Measurements from ENCODE around the gene EPB41. TPM values are rescaled to one million over a fixed set of nuclear protein-coding genes. Genes with fewer than 3 reads are reported as not detected.
A peak's percentile ranks its signal among the peaks of the same experiment; 100 is the strongest.

Gene EPB41
- polyA plus RNA-seq, 2 donors: 10.2 to 12.0 TPM

GRCh38 chr1:28882009-28882628 is 32.2 kb upstream of the EPB41 start:
- Histone ChIP-seq H3K9me3 (ENCODE audit: control insufficient read depth in 2 of 2, insufficient read depth in 1 of 2, low read depth in 1 of 2, low read length in 1 of 2) (no peaks in the 10 kb centered on the region), H3K4me3 (ENCODE audit: low read depth in 1 of 2, low read length in 2 of 2) (no peak overlapping the region), H3K4me1 (ENCODE audit: control insufficient read depth in 2 of 2, insufficient read depth in 2 of 2, low read length in 1 of 2) (peaks cover 4 to 12% of the 10 kb centered on the region in 2 donors), H3K36me3 (ENCODE audit: control insufficient read depth in 2 of 2, insufficient read depth in 2 of 2, low read length in 1 of 2) (no peaks in the 10 kb centered on the region), H3K27ac (ENCODE audit: low read depth in 2 of 2, low read length in 1 of 2) (no peak overlapping the region), H3K27me3 (ENCODE audit: control insufficient read depth in 1 of 2, insufficient read depth in 2 of 2, low read length in 2 of 2) (no peaks in the 10 kb centered on the region)
- WGBS, 2 donors: 30 to 32% methylated on average over 13 of the region's 13 CpGs

GRCh38 chr1:28883242-28883616 is 31.1 kb upstream of the EPB41 start:
- WGBS, 2 donors: 91 to 94% methylated on average over 1 of the region's 1 CpG
- no peak overlapping the region for H3K4me3 ChIP-seq (ENCODE audit: low read depth in 1 of 2, low read length in 2 of 2)
- no peaks in the 10 kb centered on the region for H3K9me3 ChIP-seq (ENCODE audit: control insufficient read depth in 2 of 2, insufficient read depth in 1 of 2, low read depth in 1 of 2, low read length in 1 of 2)
- H3K27me3 ChIP-seq (ENCODE audit: control insufficient read depth in 1 of 2, insufficient read depth in 2 of 2, low read length in 2 of 2): no peaks in the 10 kb centered on the region
- H3K4me1 ChIP-seq (ENCODE audit: control insufficient read depth in 2 of 2, insufficient read depth in 2 of 2, low read length in 1 of 2): peaks cover 4 to 16% of the 10 kb centered on the region in 2 donors
- H3K27ac ChIP-seq (ENCODE audit: low read depth in 2 of 2, low read length in 1 of 2): no peak overlapping the region
- H3K36me3 ChIP-seq (ENCODE audit: control insufficient read depth in 2 of 2, insufficient read depth in 2 of 2, low read length in 1 of 2): no peaks in the 10 kb centered on the region

DNA sequence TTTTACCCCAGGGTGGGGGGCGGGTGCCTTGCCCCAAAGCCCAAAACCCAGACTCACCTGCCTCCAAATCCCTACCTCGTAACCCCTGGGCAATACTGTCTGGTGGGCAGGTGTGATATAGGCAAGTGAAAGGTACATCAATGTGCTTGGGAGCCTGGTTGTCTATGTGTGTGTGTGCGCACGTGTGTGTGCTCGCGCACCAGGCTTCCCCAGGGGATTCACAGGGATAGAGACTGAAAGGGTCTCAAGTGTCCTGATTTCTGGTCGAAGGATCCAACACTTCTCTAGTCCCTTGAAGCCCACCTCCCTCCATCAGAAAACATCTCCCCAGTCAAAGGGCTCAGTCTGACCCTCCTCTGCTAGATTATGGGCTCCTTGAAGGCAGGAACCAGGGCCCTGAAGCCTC is 28.9 kb upstream of the EPB41 start:
- WGBS, 2 donors: 79 to 81% methylated on average over 7 of the region's 7 CpGs
- no peaks in the 10 kb centered on the region for H3K9me3 ChIP-seq (ENCODE audit: control insufficient read depth in 2 of 2, insufficient read depth in 1 of 2, low read depth in 1 of 2, low read length in 1 of 2)
- no peak overlapping the region for H3K4me3 ChIP-seq (ENCODE audit: low read depth in 1 of 2, low read length in 2 of 2)
- H3K27ac ChIP-seq (ENCODE audit: low read depth in 2 of 2, low read length in 1 of 2): peak overlapping the region in 1 of 2 donors; percentile 74
- H3K36me3 ChIP-seq (ENCODE audit: control insufficient read depth in 2 of 2, insufficient read depth in 2 of 2, low read length in 1 of 2): peaks cover 0 to 2% of the 10 kb centered on the region in 2 donors
- no peaks in the 10 kb centered on the region for H3K27me3 ChIP-seq (ENCODE audit: control insufficient read depth in 1 of 2, insufficient read depth in 2 of 2, low read length in 2 of 2)
- peaks cover 6 to 19% of the 10 kb centered on the region in 2 donors for H3K4me1 ChIP-seq (ENCODE audit: control insufficient read depth in 2 of 2, insufficient read depth in 2 of 2, low read length in 1 of 2)

DNA sequence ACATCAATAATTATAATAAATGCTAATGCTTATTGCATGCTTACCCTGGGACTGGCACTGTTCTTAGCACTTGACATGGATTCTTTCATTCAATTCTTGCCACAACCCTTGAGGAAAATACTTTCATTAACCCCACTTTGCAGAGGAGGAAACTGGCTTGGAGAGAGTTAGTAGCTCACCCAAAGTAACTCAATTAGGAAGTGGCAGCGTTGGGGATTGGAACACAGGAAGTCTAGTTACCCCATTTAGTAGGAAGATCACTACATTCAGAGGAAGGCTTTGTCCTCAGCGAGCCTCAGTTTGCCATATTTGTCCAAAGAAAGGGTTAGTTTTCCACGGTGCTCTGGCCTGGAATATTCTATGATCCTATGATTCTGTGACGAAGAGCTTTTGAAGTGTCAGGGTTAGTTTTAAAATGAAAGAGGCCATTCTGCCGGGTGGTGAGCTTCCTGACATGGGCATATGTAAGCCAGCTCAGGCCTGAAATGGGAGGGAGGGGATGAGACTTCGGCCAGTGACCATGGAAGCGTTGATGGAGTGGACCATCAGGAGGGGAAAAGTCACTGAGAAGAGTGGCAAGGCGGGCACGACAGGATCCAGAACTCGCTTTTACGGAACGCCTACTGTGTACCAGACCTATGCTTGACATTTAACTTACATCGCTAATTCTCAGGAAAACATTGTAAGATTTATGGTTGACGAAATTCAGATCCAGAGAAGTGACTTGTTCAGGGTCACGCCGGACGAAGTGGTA is 28.2 kb upstream of the EPB41 start:
- Histone ChIP-seq H3K27ac (ENCODE audit: low read depth in 2 of 2, low read length in 1 of 2) (peak overlapping the region in 1 of 2 donors; percentile 65), H3K4me3 (ENCODE audit: low read depth in 1 of 2, low read length in 2 of 2) (peak overlapping the region in 1 of 2 donors; percentile 78), H3K4me1 (ENCODE audit: control insufficient read depth in 2 of 2, insufficient read depth in 2 of 2, low read length in 1 of 2) (peaks cover 10 to 19% of the 10 kb centered on the region in 2 donors), H3K36me3 (ENCODE audit: control insufficient read depth in 2 of 2, insufficient read depth in 2 of 2, low read length in 1 of 2) (peaks cover 0 to 2% of the 10 kb centered on the region in 2 donors), H3K9me3 (ENCODE audit: control insufficient read depth in 2 of 2, insufficient read depth in 1 of 2, low read depth in 1 of 2, low read length in 1 of 2) (no peaks in the 10 kb centered on the region), H3K27me3 (ENCODE audit: control insufficient read depth in 1 of 2, insufficient read depth in 2 of 2, low read length in 2 of 2) (no peaks in the 10 kb centered on the region)
- WGBS, 2 donors: 57 to 64% methylated on average over 17 of the region's 17 CpGs

DNA sequence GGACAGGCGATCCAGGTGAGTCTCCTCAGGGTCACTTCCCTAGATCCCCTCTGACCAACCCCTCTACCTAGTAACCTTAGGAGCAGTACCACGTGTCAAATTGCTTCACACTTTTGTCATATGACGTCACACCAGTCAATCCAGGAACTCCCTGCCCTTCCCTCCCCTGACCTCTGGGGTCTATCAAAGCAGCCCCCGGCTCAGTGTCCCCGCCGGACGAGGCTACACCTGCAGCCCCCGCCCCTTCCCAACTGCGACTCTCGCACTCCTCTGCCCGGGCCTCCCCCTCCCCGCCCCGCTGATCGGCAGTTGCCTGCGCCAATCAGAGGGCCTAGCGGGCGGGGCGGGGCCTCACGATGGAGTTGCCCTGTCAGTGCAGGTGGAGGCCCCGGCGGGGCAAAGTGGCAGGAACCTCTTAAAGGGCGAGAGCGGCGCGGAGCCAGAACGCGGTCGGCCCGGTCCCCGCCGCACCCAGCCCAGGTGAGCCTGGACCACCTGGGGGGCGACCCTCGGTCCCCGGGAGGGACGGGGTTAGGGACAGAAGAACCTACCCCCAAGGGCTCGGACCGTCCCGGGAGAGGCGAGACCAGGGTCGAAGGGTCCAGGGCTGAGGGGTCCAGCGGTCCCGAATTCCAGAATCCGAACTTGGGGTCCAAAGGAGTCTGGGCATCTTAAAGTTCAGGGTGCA is 27.5 kb upstream of the EPB41 start:
- peaks cover 10 to 19% of the 10 kb centered on the region in 2 donors for H3K4me1 ChIP-seq (ENCODE audit: control insufficient read depth in 2 of 2, insufficient read depth in 2 of 2, low read length in 1 of 2)
- peak overlapping the region; percentile 78 to 85 for H3K4me3 ChIP-seq (ENCODE audit: low read depth in 1 of 2, low read length in 2 of 2)
- H3K27ac ChIP-seq (ENCODE audit: low read depth in 2 of 2, low read length in 1 of 2): peak overlapping the region; percentile 55 to 73
- H3K36me3 ChIP-seq (ENCODE audit: control insufficient read depth in 2 of 2, insufficient read depth in 2 of 2, low read length in 1 of 2): peaks cover 0 to 2% of the 10 kb centered on the region in 2 donors
- H3K9me3 ChIP-seq (ENCODE audit: control insufficient read depth in 2 of 2, insufficient read depth in 1 of 2, low read depth in 1 of 2, low read length in 1 of 2): no peaks in the 10 kb centered on the region
- whole genome bisulfite sequencing, 2 donors: 1 to 2% methylated on average over 43 of the region's 43 CpGs
- H3K27me3 ChIP-seq (ENCODE audit: control insufficient read depth in 1 of 2, insufficient read depth in 2 of 2, low read length in 2 of 2): no peaks in the 10 kb centered on the region

GRCh38 chr1:28887419-28887834 is 26.9 kb upstream of the EPB41 start:
- H3K4me3 ChIP-seq (ENCODE audit: low read depth in 1 of 2, low read length in 2 of 2): peak overlapping the region; percentile 78 to 85
- 1 to 2% methylated on average over 13 to 41 of the region's 41 CpGs for WGBS, 2 donors

GRCh38 chr1:28887835-28888682 is 26.3 kb upstream of the EPB41 start:
- H3K36me3 ChIP-seq (ENCODE audit: control insufficient read depth in 2 of 2, insufficient read depth in 2 of 2, low read length in 1 of 2): peaks cover 0 to 2% of the 10 kb centered on the region in 2 donors
- H3K9me3 ChIP-seq (ENCODE audit: control insufficient read depth in 2 of 2, insufficient read depth in 1 of 2, low read depth in 1 of 2, low read length in 1 of 2): no peaks in the 10 kb centered on the region
- H3K4me3 ChIP-seq (ENCODE audit: low read depth in 1 of 2, low read length in 2 of 2): peak overlapping the region; percentile 78 to 85
- H3K4me1 ChIP-seq (ENCODE audit: control insufficient read depth in 2 of 2, insufficient read depth in 2 of 2, low read length in 1 of 2): peaks cover 10 to 16% of the 10 kb centered on the region in 2 donors
- H3K27ac ChIP-seq (ENCODE audit: low read depth in 2 of 2, low read length in 1 of 2): peak overlapping the region; percentile 55 to 73
- H3K27me3 ChIP-seq (ENCODE audit: control insufficient read depth in 1 of 2, insufficient read depth in 2 of 2, low read length in 2 of 2): no peaks in the 10 kb centered on the region
- 28 to 32% methylated on average over 24 of the region's 24 CpGs for WGBS, 2 donors

More at GRCh38 chr1:28887419-28887834, 26.9 kb upstream of the EPB41 start:
- H3K4me1 ChIP-seq (ENCODE audit: control insufficient read depth in 2 of 2, insufficient read depth in 2 of 2, low read length in 1 of 2): peaks cover 10 to 17% of the 10 kb centered on the region in 2 donors
- H3K9me3 ChIP-seq (ENCODE audit: control insufficient read depth in 2 of 2, insufficient read depth in 1 of 2, low read depth in 1 of 2, low read length in 1 of 2): no peaks in the 10 kb centered on the region
- peaks cover 0 to 2% of the 10 kb centered on the region in 2 donors for H3K36me3 ChIP-seq (ENCODE audit: control insufficient read depth in 2 of 2, insufficient read depth in 2 of 2, low read length in 1 of 2)
- H3K27ac ChIP-seq (ENCODE audit: low read depth in 2 of 2, low read length in 1 of 2): peak overlapping the region; percentile 55 to 73
- H3K27me3 ChIP-seq (ENCODE audit: control insufficient read depth in 1 of 2, insufficient read depth in 2 of 2, low read length in 2 of 2): no peaks in the 10 kb centered on the region

DNA sequence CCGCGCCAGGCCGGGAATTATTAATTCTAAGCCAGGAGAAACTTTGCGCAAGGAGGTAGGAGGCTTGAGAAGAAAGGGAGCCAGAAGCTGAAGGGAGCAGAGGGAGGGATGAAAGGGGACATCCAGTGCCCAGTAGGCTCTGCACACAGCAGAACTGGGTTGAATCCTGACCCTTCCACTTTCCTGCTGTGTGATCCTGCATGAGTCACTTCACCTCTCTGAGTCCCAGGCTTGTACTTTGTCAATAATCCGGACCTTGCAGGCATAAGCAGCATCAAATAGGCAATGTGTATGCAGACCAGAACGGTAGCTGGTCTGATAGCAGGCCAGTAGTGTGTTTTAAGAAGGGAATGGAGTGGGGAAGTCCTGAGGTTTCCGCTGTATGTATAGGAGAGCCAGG is 25.5 kb upstream of the EPB41 start:
- 93 to 94% methylated on average over 7 of the region's 7 CpGs for WGBS, 2 donors
- Histone ChIP-seq H3K9me3 (ENCODE audit: control insufficient read depth in 2 of 2, insufficient read depth in 1 of 2, low read depth in 1 of 2, low read length in 1 of 2) (no peaks in the 10 kb centered on the region), H3K4me1 (ENCODE audit: control insufficient read depth in 2 of 2, insufficient read depth in 2 of 2, low read length in 1 of 2) (peaks cover 10 to 16% of the 10 kb centered on the region in 2 donors), H3K27ac (ENCODE audit: low read depth in 2 of 2, low read length in 1 of 2) (no peak overlapping the region), H3K4me3 (ENCODE audit: low read depth in 1 of 2, low read length in 2 of 2) (no peak overlapping the region), H3K36me3 (ENCODE audit: control insufficient read depth in 2 of 2, insufficient read depth in 2 of 2, low read length in 1 of 2) (peaks cover 0 to 6% of the 10 kb centered on the region in 2 donors), H3K27me3 (ENCODE audit: control insufficient read depth in 1 of 2, insufficient read depth in 2 of 2, low read length in 2 of 2) (no peaks in the 10 kb centered on the region)

GRCh38 chr1:28889357-28889756 is 25.0 kb upstream of the EPB41 start:
- Histone ChIP-seq H3K27me3 (ENCODE audit: control insufficient read depth in 1 of 2, insufficient read depth in 2 of 2, low read length in 2 of 2) (no peaks in the 10 kb centered on the region), H3K4me1 (ENCODE audit: control insufficient read depth in 2 of 2, insufficient read depth in 2 of 2, low read length in 1 of 2) (peaks cover 10 to 16% of the 10 kb centered on the region in 2 donors), H3K9me3 (ENCODE audit: control insufficient read depth in 2 of 2, insufficient read depth in 1 of 2, low read depth in 1 of 2, low read length in 1 of 2) (no peaks in the 10 kb centered on the region), H3K36me3 (ENCODE audit: control insufficient read depth in 2 of 2, insufficient read depth in 2 of 2, low read length in 1 of 2) (peaks cover 0 to 6% of the 10 kb centered on the region in 2 donors), H3K27ac (ENCODE audit: low read depth in 2 of 2, low read length in 1 of 2) (no peak overlapping the region), H3K4me3 (ENCODE audit: low read depth in 1 of 2, low read length in 2 of 2) (no peak overlapping the region)
- WGBS, 2 donors: 84 to 90% methylated on average over 5 of the region's 5 CpGs

Measured in esophagus (tissue), 2 donors.